Smooth muscle cell (in vitro differentiated cells): ENCODE measurements around the gene CCHCR1. TPM values are rescaled to one million over a fixed set of nuclear protein-coding genes. Genes with fewer than 3 reads are reported as not detected.
"Not testable (repeated sequence)": the region's sequence is repeated elsewhere in the genome, so short reads cannot be mapped to it uniquely, and the experiment has no call there.

ENCODE experiments used
- DNase-seq: peaks from one replicate; lab custom pipeline; 2025; ENCODE audit not compliant: unreplicated experiment; lab: John Stamatoyannopoulos, UW
- H2AFZ ChIP-seq: fragments of 200-600 bp; sonication (generic); 2 replicates; pipeline ENCODE4 v1.6.0; 2016; ENCODE audit warnings: antibody characterized with exemption, low read depth, mild to moderate bottlenecking
- H3F3A ChIP-seq: fragments of 200-600 bp; sonication (generic); 2 replicates; pipeline ENCODE4 v1.6.0; 2017; ENCODE audit warnings: antibody characterized with exemption, low read depth
- H3K27ac ChIP-seq: fragments of 200-600 bp; sonication (generic); 2 replicates; pipeline ENCODE4 v1.5.1; 2016; ENCODE audit warnings: low read depth, mild to moderate bottlenecking
- H3K27me3 ChIP-seq: fragments of 200-600 bp; sonication (generic); 2 replicates; pipeline ENCODE4 v1.6.1; 2016; ENCODE audit warnings: low read depth, mild to moderate bottlenecking
- H3K36me3 ChIP-seq: fragments of 200-600 bp; sonication (generic); 2 replicates; pipeline ENCODE4 v1.5.1; 2016; ENCODE audit warnings: low read depth
- H3K4me1 ChIP-seq: fragments of 200-600 bp; sonication (generic); 2 replicates; pipeline ENCODE4 v1.5.1; 2016; ENCODE audit warnings: low read depth
- H3K4me2 ChIP-seq: fragments of 200-600 bp; sonication (generic); 2 replicates; pipeline ENCODE4 v1.6.0; 2016; ENCODE audit warnings: mild to moderate bottlenecking
- H3K4me3 ChIP-seq: fragments of 200-600 bp; sonication (generic); 2 replicates; pipeline ENCODE4 v1.5.1; 2016; ENCODE audit warnings: mild to moderate bottlenecking
- H3K79me2 ChIP-seq: fragments of 200-600 bp; sonication (generic); 2 replicates; pipeline ENCODE4 v1.6.0; 2016; ENCODE audit warnings: low read depth, mild to moderate bottlenecking
- H3K9ac ChIP-seq: fragments of 200-600 bp; sonication (generic); 2 replicates; pipeline ENCODE4 v1.6.0; 2016; ENCODE audit warnings: low read depth
- H3K9me3 ChIP-seq: fragments of 200-600 bp; sonication (generic); replicated peaks from 2 replicates; pipeline ENCODE4 v1.5.1; 2016; ENCODE audit warnings: low read depth
- H4K20me1 ChIP-seq: fragments of 200-600 bp; sonication (generic); 2 replicates; pipeline ENCODE4 v1.6.0; 2016; ENCODE audit warnings: low read depth
- WGBS: methylation state at CpG from one replicate; pipeline ENCODE4 v1.1.7; 2016; ENCODE audit warnings: low lambda C conversion rate; 5-methylcytosine and 5-hydroxymethylcytosine counted together
- polyA plus RNA-seq: library from polyadenylated mRNA; unstranded; fragments of >200 nt; fragmentation: Nextera tagmentation; extraction: Ambion mirVana; gene quantifications from 2 replicates; pipeline ENCODE4 v1.2.1, GENCODE V29; 2016
- total RNA-seq: library from RNA; depleted of rRNA; stranded (reverse); fragments of >200 nt; gene quantifications from 2 replicates; pipeline ENCODE4 v1.2.3, GENCODE V29; 2014
- TF ChIP-seq, protein P1 (sequence below): fragments of 200-600 bp; sonication (generic); IDR thresholded peaks from 2 replicates; pipeline ENCODE4 v1.5.1; 2017; ENCODE audit warnings: borderline replicate concordance, mild to moderate bottlenecking, antibody characterized with exemption; ENCODE audit not compliant: insufficient read depth, poor library complexity, severe bottlenecking

CCHCR1 gene
- total and polyA plus RNA-seq, 2 experiments from 2014 or later = 8.2 to 15.0 TPM

DNA sequence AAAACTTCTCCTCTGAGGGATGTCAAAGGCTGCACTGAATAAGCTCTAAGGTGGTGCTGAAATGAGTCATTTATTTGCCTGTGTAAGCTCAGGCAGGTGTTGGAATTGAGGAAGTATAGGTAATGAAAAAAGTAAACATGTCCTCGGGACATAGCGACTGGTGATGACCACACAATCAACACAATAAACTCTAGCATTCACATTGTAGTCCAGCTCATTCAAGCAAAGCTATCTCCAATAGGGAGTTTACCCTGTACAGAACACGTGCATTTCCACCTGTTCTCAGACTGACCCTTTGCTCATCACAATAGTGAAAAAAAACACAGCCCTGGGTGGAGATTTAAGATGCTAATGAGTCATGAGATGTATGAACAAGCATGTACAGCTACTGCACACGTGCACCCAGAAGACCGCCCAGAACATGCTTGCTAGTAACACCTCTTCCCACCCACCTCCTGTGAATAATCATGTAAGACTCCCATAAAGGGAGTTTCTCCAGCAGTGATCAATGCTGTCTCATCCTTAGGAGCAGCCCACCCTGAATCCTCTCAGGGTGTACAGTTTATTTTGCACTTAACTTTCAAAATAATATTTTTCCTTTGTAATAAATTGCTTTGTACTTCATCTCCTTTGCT, 45.9 kb upstream of the CCHCR1 start:
- Histone ChIP-seq H3F3A (peaks cover 9% of the 10 kb centered on the region), H3K4me1 (peaks cover 20% of the 10 kb centered on the region), H3K9me3 (no peaks in the 10 kb centered on the region), H3K27me3 (no peaks in the 10 kb centered on the region), H3K27ac (peak overlapping the region; percentile 88), H3K9ac (peak overlapping the region; percentile 77), H3K4me2 (peak overlapping the region; percentile 81), H3K79me2 (no peaks in the 10 kb centered on the region), H2AFZ (peak overlapping the region; percentile 46), H3K4me3 (peak overlapping the region; percentile 51), H4K20me1 (no peaks in the 10 kb centered on the region), H3K36me3 (no peaks in the 10 kb centered on the region)
- no peak for DNase-seq
- TF ChIP-seq, protein P1, sequence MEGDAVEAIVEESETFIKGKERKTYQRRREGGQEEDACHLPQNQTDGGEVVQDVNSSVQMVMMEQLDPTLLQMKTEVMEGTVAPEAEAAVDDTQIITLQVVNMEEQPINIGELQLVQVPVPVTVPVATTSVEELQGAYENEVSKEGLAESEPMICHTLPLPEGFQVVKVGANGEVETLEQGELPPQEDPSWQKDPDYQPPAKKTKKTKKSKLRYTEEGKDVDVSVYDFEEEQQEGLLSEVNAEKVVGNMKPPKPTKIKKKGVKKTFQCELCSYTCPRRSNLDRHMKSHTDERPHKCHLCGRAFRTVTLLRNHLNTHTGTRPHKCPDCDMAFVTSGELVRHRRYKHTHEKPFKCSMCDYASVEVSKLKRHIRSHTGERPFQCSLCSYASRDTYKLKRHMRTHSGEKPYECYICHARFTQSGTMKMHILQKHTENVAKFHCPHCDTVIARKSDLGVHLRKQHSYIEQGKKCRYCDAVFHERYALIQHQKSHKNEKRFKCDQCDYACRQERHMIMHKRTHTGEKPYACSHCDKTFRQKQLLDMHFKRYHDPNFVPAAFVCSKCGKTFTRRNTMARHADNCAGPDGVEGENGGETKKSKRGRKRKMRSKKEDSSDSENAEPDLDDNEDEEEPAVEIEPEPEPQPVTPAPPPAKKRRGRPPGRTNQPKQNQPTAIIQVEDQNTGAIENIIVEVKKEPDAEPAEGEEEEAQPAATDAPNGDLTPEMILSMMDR = no peak
- WGBS = 64% methylated on average over 5 of the region's 5 CpGs

DNA sequence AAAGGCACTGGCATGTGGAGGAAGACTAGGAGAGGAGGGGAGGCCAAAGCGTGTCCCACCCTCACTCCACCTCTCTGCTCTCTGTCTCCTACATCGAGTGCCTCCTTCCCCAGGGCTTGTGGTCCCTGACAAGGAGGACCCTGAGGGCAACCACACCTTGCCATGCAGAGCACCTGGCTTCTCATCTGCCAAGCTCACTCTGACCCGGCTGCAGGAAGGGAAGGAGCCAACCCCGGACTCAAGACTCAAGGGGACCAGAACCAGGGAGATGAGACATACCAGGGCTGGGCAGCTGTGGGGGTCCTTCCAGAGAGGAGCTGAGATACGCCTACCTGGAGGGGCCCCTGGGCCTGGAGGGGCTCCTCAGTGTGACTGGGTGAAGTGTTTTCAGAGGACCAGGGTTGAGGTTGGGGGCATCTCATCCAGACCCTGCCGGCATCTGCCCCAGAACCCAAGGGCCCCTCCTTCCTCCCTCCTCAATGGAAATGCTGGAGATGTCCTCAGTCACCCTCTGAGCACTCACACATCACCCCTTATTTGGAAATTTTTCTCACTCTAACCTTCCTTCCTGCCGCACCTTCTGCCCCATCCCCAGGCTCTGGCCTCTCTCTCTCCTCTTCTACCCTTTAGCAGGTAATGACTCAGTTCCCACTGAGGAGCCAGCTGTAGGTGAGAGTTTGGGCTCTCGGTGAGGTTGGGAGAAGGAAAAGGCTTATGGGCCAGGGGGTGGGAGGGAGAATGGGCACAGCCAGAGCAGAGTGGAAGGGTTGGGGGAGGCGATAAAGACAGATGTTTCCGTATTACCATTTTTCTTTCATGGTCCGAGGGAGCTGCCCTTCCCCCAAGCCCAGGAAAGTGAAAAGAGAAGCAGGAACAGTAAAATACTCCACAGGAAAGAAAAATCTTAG, 44.9 kb upstream of the CCHCR1 start:
- H2AFZ ChIP-seq = no peak overlapping the region
- 60% methylated on average over 11 of the region's 11 CpGs for WGBS
- no peak overlapping the region for H3K9ac ChIP-seq
- peaks cover 12% of the 10 kb centered on the region for H3K4me1 ChIP-seq
- TF ChIP-seq, protein P1 = no peak
- no peaks in the 10 kb centered on the region for H3K9me3 ChIP-seq
- H3K4me3 ChIP-seq = no peak overlapping the region
- H3K36me3 ChIP-seq = no peaks in the 10 kb centered on the region
- no peak for DNase-seq
- peak overlapping the region; percentile 81 for H3K4me2 ChIP-seq
- no peaks in the 10 kb centered on the region for H3K79me2 ChIP-seq
- peaks cover 9% of the 10 kb centered on the region for H3F3A ChIP-seq
- peak overlapping the region; percentile 88 for H3K27ac ChIP-seq
- no peaks in the 10 kb centered on the region for H3K27me3 ChIP-seq
- H4K20me1 ChIP-seq = no peaks in the 10 kb centered on the region

DNA sequence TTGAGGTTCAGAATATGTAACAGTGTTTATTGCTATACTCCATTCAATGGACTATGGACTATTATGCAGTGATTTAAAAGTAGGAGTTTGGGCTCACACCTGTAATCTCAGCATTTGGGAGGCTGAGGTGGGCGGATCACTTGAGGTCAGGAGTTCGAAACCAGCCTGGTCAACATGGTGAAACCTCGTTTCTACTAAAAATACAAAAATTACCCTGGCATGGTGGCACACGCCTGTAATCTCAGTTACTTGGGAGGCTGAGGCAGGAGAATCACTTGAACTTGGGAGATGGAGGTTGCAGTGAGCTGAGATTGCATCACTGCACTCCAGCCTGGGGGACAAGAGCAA, 41.5 kb upstream of the CCHCR1 start:
- H3F3A ChIP-seq, H3K9me3 ChIP-seq, H3K4me3 ChIP-seq, H3K4me2 ChIP-seq, H3K27me3 ChIP-seq, H3K36me3 ChIP-seq, H3K79me2 ChIP-seq, DNase-seq, H4K20me1 ChIP-seq, H2AFZ ChIP-seq, H3K27ac ChIP-seq, H3K9ac ChIP-seq: not testable (repeated sequence)
- peaks cover 12% of the 10 kb centered on the region for H3K4me1 ChIP-seq
- WGBS = 95% methylated on average over 4 of the region's 4 CpGs

DNA sequence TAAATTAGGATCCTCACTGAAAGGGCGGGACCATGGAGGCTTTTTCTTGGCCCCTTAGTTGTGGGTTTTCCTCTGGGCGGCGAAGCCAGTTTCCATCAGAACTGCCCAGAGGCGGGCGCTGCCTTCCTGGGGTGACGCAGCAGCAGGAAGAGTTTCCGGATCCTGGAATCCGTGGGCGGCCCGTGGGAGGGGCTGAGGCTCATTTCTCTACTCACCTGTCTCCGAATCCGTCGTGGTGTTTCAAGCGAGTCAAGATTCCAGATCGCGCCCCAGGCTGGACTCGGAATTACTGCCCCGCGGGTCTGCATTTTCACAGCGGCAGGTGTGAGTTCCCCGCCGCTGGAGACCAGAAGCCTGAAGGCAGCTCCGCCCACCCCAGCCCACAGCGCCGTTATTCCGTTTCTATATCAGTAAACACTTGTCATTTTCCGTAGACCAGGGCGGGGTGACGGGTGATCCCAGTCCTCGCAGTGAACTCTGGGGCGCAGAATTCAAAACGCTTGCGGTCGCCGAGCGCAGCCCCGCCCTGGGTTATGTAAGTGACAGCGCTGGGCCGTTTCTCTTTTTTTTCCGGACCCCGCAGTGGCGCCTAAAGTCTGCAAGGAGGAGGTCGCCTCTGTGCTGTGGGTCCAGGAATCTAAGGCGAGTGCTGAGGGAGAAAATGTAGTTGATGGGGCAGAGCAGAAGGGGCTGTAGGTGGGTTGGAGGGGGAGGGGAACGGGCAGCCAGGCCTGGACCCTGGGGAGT, 40.1 kb upstream of the CCHCR1 start:
- Histone ChIP-seq H3K4me2 (peak overlapping the region; percentile 94), H3K27me3 (no peaks in the 10 kb centered on the region), H3K4me1 (peaks cover 1% of the 10 kb centered on the region), H3K9ac (peak overlapping the region; percentile 82), H4K20me1 (no peaks in the 10 kb centered on the region), H2AFZ (peak overlapping the region; percentile 93), H3K9me3 (no peaks in the 10 kb centered on the region), H3K27ac (peak overlapping the region; percentile 77), H3F3A (no peaks in the 10 kb centered on the region), H3K79me2 (no peaks in the 10 kb centered on the region), H3K36me3 (no peaks in the 10 kb centered on the region), H3K4me3 (peak overlapping the region; percentile 74)
- TF ChIP-seq, protein P1 = no peak
- 2% methylated on average over 44 of the region's 45 CpGs for WGBS
- DNase-seq = peak; percentile 63

DNA sequence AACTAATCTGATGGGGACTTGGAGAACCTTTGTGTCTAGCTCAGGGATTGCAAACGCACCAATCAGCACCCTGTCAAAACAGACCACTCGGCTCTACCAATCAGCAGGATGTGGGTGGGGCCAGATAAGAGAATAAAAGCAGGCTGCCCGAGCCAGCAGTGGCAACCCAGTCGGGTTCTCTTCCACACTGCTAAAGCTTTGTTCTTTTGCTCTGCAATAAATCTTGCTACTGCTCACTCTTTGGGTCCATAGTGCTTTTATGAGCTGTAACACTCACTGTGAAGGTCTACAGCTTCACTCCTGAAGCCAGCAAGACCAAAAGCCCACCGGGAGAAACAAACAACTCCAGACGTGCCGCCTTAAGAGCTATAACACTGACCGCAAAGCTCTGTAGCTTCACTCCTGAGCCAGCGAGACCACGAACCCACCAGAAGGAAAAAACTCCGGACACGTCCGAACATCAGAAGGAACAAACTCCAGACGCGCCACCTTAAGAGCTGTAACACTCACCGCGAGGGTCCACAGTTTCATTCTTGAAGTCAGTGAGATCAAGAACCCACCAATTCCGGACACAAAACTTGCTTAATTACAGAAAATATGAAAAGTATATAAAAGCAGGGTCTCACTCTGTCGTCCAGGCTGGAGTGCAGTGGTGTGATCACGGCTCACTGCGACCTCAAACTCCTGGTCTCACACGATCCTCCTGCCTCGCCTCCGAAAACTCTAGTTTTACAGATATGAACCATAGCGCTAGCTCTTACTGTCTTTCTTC, 38.8 kb upstream of the CCHCR1 start:
- not testable (repeated sequence) for H3K9ac ChIP-seq, H3K36me3 ChIP-seq, H3K9me3 ChIP-seq, H3K27ac ChIP-seq, H3K79me2 ChIP-seq, H3F3A ChIP-seq, H4K20me1 ChIP-seq, H2AFZ ChIP-seq, H3K27me3 ChIP-seq, DNase-seq, H3K4me1 ChIP-seq
- Histone ChIP-seq H3K4me3 (peak overlapping the region; percentile 74), H3K4me2 (peak overlapping the region; percentile 94)
- WGBS = 80% methylated on average over 25 of the region's 25 CpGs
